ENCODE results near the gene F9.
"Not testable (repeated sequence)": the region's sequence is repeated elsewhere in the genome, so short reads cannot be mapped to it uniquely, and the experiment has no call there.

F9 gene

DNA sequence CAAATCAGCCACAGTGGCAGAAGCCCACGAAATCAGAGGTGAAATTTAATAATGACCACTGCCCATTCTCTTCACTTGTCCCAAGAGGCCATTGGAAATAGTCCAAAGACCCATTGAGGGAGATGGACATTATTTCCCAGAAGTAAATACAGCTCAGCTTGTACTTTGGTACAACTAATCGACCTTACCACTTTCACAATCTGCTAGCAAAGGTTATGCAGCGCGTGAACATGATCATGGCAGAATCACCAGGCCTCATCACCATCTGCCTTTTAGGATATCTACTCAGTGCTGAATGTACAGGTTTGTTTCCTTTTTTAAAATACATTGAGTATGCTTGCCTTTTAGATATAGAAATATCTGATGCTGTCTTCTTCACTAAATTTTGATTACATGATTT is at the start of gene F9:
Gene F9, plus strand, starts transcription at position 190 of the 400 bp plus-strand sequence. Its CDS starts 26 bp downstream, at position 216.
- DNase-seq (ENCODE audit: low read depth in 2 of 3, low spot score in 1 of 3) = no peak

DNA sequence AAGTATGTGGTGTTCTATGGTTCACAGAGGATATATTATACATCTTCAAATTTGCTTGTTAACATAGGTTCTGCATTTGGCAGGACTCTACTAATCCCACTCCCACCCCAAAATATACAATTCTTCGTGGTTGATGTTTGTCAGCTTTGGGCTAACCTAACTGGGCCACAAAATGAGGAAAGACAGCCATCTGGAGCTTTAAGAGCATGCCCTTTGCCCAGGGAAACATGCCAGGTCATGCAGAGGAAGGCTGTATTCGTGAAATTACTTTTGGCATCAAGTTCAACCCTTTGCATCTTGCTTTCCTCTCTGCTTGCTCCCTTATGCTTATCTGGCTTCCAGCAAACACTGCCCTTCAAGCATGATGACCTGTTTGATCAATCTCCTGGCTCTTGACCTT is 46.8 kb upstream of the F9 start:
- no peak for DNase-seq (ENCODE audit: low read depth in 2 of 3, low spot score in 1 of 3)

DNA sequence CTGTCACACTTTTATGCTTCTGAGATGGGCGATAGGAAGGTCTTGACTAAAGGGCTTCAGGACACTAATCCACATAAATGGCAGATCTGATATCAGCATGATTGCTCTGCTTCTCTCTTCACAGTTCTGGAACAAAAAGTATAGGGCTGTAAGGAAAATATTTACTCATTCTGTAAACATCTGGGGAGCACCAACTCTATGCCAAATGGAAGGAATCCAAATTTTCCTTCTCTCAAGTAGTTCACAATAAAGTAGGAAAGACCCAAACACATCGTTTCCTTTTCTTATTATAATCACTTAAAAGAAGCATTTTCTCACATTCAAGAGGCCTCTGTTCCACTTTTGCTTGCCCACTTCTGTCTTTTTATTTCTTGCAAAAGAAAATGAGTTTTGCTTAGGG is 45.9 kb upstream of the F9 start:
- DNase-seq (ENCODE audit: low read depth in 2 of 3, low spot score in 1 of 3) = no peak

DNA sequence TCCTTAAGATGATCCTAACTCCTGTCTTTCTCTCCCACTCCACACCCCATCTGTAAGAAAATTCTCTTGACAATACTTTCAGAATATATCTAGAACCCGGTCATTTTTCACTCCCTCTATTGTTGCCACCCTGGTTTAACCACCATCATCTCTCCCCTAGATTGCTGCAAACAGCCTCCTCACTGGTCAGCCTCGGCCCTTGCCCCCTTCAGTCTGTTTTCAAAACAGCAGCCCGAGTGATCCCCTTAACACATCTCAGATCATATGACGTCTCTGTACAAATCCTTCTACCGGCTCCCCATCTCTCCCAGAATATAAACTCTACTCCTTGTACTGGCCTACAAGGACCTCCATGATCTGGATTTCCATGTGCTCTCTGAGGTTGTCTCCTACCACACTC is 35.2 kb upstream of the F9 start:
- DNase-seq (ENCODE audit: low read depth in 2 of 3, low spot score in 1 of 3) = no peak

DNA sequence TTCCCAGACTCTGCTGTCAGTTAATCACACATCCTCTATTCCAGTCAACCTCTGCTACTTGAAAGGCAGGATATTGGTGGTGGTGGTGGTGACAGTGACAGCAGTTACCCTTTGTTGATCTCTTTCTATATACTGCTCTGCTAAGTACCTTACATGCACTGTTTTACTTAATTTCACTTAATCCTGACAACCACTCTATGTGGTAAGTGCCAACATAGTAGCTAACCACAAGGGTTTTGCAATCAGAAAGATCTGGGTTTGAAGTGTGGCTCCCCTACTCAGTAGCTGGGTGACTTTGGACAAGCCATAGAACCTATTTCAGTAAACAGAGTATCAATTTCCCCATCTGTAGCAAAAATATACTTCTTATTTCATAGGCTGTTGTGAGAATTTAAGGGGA is 24.2 kb upstream of the F9 start:
- DNase-seq (ENCODE audit: low read depth in 2 of 3, low spot score in 1 of 3) = no peak

DNA sequence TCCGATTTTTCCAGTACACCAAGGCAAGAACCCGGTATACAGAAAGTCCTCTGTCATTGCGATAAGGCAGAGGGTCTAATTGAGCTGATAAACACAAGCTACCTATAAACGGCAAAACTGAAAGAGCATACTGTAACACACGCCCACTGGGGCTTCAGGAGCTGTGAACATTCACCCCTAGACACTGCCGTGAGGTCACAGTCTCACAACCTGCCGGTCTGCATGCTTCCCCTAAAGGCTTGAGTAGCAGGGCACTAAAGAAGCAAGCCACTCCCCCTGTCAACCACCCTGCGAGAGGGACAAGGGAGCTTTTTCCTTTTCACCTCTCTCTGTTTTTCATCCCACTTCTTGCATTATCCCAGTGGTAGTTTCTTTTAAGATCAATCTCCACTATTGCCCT is 22.4 kb upstream of the F9 start:
- no peak for DNase-seq (ENCODE audit: low read depth in 2 of 3, low spot score in 1 of 3)

DNA sequence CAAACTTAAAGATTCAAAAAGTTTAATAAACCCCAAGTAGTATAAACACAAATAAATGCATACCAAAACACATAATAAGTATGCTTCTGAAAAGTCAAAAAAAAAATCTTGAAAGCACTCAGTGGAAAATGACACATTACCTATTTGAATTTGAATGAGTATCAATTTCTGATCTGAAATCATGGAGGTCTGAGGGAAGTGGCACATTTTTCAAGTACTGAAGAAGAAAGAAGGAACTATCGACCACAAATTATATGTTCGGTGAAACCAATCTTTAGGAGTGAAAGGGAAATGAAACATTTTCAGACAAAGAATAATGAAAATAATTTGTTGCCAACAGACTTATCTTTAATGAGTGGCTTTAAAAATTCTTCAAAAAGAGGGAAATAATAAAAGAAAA is 12.1 kb upstream of the F9 start:
- DNase-seq (ENCODE audit: low read depth in 2 of 3, low spot score in 1 of 3) = no peak

DNA sequence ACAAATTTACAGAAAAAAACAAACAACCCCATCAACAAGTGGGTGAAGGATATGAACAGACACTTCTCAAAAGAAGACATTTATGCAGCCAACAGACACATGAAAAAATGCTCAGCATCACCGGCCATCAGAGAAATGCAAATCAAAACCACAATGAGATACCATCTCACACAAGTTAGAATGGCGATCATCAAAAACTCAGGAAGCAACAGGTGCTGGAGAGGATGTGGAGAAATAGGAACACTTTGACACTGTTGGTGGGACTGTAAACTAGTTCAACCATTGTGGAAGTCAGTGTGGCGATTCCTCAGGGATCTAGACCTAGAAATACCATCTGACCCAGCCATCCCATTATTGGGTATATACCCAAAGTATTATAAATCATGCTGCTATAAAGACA is 1.7 kb upstream of the F9 start:
- DNase-seq (ENCODE audit: low read depth in 2 of 3, low spot score in 1 of 3) = not testable (repeated sequence)

DNA sequence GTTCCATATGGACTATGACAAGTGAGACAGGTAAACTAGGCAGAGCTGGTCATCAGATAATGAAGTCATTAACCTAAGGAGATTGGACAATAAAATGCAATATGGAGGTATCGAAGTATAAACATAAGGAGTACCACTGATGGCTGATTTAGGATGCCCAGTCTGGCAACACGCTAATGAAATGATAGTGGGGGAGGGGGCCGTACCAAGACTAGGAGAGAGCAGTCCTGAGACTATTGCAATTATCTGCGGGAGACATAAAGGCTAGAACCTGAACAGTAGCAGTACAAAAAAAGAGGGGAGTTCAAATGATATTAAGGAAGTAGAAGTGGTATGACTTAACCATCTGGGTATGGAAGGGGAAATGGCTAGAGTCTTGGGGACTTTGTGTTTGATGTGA is 2.3 kb downstream of the F9 start:
- no peak for DNase-seq (ENCODE audit: low read depth in 2 of 3, low spot score in 1 of 3)

DNA sequence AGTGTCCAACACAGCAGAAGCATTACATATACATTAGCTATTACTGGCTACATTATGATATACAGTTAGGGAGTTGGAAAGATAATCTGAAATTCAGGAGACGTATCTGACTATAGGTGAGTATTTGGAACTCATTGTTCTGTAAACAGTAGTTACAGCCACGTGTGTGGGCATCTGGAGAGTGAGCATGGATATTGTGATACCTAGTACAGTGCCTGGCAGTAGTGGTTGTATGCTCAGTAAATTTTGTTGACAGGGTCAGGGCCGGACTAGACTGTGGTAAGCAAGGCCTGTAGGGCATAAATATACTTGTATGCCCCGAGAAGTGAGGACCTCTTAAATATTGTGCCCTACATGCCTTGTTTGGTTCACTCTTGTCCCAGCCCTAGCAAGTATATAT is 2.9 kb downstream of the F9 start:
- DNase-seq (ENCODE audit: low read depth in 2 of 3, low spot score in 1 of 3) = no peak

DNA sequence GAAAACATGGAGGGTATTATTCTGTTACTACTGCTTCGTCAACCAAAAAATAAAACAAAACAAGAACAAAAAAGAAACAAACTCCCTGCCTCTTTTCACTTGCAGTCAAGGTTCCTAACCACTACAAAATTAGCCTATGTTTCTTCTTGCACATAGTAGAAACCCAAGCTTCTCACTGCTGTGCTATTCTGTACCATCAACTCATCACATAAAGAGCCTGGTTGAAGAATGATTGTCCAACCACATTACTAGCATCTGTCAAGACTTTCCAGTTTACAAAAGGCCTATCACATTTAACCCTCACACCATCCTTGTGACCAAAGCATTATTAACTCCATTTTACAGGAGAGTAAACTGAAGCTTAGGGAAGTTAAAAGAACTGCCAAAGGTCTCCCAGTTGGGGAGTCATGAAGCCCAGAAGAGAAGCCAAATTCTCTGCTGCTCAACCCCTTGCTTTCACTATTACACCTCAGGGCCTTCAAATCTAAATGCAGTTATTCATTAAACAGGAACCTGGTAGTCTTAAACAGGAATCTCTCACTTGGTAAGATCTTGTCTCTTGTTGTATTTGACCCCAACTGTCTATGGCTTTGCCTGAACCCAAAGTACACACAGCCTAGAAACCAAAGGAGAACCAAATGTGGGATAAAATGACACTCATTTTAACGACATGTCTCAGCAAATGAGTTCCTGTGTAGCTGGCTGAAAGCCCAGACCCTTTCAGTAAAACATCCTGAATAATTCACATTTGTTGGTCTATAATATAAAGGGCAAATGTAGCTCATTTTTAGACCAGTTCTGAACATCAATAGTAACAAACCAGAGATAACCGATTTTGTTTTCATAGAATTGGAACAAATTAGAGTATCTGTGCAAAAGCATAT is 8.6 kb downstream of the F9 start:
- DNase-seq (ENCODE audit: low read depth in 2 of 3, low spot score in 1 of 3) = no peak

DNA sequence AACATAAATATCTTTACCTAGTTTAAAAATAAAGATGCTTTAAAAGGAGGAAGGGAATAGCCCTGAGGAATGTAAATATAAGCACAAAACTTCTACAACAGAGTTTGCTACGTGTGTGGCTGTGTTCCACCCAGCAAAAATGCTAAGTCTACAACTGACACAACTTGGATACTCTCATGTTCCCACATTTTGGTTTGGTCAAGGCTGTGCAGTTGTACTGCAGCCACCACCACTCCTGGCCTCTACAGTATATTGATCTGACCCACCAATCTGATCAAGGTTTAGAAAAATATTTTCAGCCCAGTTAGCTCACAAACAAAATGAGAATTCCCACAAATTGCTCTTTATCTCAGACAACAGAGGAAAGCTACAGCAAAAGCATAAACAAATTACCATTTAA is 12.1 kb downstream of the F9 start:
- no peak for DNase-seq (ENCODE audit: low read depth in 2 of 3, low spot score in 1 of 3)

DNA sequence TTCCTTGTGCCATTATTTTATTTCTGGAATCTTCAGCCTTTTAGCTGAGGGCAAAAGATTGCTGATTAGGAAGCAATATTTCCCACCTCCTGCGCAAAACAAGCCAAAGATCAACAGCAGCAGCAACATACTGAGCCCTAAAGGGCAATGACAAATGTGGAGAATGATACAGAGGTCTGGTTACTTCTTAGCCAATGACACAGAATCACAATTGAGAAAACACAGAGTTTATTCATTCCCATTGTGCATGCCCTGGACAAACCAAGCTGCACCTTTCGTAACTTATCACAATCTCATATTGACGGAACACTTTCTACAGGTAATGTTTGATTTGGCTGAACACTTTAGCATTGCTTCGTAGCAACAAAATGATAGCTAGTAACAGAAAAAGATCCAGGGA is 13.4 kb downstream of the F9 start:
- no peak for DNase-seq (ENCODE audit: low read depth in 2 of 3, low spot score in 1 of 3)

DNA sequence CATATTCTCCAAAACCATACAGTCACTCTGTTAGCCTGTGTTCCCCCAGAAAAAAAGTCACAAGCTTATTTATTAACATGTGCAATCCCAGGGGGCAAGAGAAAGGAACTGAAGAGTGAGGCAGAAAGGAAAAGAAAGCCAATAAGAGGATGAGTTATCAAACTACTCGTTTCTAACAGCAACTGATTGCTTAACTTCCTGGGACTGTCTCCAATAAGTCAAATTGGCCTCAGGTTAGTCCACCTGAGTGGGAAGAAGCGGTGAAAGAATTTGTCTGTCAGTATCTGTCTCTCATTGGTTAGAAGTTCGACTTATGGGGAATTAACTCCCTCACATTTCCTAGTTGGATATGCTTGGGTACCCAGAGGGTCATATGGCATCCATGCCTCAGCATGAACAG is 14.1 kb downstream of the F9 start:
- no peak for DNase-seq (ENCODE audit: low read depth in 2 of 3, low spot score in 1 of 3)

DNA sequence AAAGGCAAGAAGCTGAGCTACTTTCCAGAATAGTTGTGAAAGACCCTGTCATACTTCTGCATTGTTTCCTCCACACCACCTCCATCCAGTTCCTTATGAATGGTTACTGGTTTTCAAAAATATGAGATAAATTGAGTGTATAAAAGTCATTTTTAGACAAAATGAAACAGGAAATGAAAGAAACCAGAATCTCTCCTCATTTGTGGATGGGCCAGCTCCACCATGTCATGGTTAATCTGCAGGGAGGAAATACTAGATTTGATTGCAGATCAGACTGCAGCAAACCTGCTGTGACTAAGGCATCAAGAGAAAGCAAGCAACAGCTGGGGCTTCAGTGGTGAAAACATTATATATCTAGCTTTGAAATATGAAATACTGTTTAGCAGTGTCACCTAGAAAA is 23.8 kb downstream of the F9 start:
- DNase-seq (ENCODE audit: low read depth in 2 of 3, low spot score in 1 of 3) = no peak

DNA sequence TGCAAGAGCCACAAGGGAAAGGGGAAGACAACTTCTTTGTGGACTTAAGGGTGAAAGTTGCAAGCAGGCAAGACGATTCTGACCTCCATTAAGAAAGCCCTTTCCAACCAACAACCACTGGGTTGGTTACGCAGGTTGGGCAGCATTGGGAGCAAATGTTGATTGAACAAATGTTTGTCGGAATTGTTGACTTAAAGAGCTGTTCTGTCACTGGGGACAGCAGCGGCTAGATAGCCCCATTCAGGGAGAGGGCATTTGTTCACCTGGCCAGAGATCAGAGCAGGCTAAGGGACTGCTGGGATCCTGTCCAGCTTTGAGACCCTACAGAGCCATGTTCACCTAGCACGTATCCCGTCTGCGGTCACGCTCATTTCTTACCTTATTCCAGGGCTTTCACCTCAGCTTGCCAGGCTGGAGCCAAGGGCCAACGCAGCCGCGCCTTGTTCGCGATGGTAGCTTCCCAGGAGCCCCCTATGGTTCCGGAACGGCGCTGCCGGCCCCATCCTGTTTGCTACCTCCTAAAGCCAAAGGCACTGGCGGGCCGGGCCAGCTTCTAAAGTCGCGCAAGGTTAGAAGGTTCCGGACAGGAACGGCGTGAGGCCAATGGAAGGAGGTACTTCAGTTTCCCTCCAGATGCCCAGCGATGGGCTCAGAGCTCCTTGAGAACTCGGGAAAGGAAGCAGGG is 24.6 kb downstream of the F9 start:
- DNase-seq (ENCODE audit: low read depth in 2 of 3, low spot score in 1 of 3) = no peak

DNA sequence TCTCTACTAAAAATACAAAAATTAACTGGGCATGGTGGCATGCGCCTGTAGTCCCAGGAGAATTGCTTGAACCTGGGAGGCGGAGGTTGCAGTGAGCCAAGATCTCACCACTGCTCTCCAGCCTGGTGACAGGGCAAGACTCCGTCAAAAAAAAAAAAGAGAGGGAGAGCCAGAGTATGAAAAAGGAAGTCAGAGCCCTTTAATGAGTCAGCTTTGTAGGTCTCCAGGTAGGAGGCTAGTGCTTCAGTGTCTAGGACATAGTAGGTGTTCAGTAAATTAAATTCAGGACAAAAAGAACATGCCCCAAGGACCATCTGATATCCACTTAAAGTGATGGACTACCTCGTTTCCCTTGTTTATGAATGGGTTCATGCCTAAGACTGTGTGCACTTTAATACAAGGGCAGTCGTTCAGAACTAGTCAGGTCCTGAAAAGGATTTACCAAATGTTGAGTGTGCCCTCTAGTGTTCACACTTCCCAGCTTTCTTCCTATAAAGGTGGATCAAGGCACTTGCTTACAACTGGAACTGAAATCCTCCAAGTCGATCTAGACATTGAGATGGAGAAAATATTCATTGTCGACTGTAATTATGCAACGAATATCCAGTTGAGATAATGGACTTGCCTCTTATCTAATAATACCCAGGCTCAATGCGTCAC is 29.0 kb downstream of the F9 start:
- peak in 1 of 3 donors; percentile 42 for DNase-seq (ENCODE audit: low read depth in 2 of 3, low spot score in 1 of 3)

DNA sequence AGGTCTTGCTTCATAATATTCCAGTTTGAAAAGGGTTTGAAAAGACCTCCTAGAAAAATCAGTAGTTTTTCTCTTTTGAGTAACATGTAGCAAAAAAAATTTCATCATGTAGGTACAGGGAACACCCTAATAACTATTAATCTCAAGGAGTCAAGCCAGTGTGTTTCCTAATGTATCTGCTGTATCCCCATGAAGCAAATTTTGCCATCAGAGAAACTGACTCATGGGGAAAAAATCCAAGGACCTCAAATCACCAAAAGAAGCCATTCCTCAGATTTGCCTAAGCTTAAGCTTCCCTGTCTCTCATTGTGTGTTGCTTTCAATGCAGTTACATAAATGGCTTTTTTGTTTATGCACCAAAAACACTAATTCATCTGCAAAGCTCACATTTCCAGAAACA is 29.7 kb downstream of the F9 start:
- DNase-seq (ENCODE audit: low read depth in 2 of 3, low spot score in 1 of 3) = no peak

DNA sequence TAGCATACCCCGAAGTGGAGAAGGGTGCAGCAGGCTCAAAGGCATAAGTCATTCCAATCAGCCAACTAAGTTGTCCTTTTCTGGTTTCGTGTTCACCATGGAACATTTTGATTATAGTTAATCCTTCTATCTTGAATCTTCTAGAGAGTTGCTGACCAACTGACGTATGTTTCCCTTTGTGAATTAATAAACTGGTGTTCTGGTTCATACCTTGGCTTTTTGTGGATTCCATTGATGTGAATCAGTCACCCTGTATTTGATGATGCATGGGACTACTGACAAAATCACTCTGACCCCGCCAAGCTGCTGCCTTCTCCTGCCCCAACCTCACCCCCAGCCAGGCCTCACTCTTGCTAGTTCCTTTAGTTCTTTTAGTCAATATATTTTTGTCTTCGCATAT is 32.7 kb downstream of the F9 start:
- DNase-seq (ENCODE audit: low read depth in 2 of 3, low spot score in 1 of 3) = no peak

DNA sequence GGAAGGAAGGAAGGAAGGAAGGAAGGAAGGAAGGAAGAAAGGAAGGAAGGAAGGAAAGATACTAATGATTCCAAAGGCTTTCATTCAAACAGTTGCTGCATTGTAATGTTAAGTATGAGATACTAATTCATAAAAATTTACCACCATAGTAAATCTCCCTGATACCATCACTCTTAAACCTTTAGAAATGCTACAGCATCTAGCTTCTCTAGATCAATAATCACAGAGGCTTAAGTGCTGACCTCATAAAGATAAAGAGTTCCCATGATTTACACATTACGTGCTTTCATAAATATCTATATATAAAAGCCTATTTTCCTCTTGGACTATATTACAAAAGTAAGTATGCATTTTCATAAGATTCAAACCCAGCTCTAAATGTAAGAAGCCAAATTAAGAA is 36.4 kb downstream of the F9 start:
- DNase-seq (ENCODE audit: low read depth in 2 of 3, low spot score in 1 of 3) = no peak

DNA sequence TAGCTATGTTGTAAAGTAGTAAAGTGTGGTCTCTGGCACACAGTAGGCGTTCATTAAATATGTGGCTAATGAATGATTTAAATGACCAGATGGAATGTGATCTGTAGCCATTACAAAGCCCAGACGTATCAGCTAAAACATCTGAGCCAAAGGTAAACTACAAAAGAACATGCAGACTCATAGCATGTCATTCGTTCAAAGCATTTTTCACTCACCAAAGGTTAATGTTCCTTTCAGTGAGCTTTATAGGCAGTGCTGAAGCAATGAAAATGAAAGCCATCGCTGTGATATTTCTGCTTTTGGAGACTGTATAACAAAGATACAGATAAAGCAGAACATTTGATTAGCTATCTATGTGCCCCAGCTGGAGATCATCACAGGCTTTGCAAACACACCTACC is 50.5 kb downstream of the F9 start:
- no peak for DNase-seq (ENCODE audit: low read depth in 2 of 3, low spot score in 1 of 3)

DNA sequence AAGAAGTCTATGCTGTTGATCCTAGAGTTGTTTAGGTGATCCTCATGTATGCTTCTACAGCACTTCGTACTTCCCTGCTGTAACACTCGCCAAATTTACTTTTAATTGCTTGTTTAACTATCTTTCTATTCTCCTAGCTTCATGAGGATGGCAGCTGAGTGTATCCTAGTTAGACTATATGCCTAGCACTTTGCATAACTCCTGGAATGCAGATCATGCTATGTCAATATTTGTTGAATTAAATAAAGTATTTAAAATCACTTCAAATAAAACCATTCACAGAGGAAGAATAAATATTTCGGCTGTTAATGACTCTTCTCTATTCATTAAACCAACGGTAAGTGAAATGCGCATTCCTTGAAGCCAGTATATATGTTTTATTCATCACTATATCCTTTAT is 55.1 kb downstream of the F9 start:
- no peak for DNase-seq (ENCODE audit: low read depth in 2 of 3, low spot score in 1 of 3)

All from stimulated activated CD4-positive, alpha-beta T cell treated with anti-CD3 and anti-CD28 coated beads, Interleukin-12 subunit alpha, Interleukin-12 subunit beta, amount 100 ng/mL, for 48 hours (primary cell).